Pancreas (tissue), 10 donors: ENCODE data around the gene FGFBP3. TPM values are rescaled to one million over a fixed set of nuclear protein-coding genes. Genes with fewer than 3 reads are reported as not detected.

Experiments
- ATAC-seq, 4 donors: fragments of 200-7000 bp; cut with Tn5 transposase; one replicate each; pipeline versions ENCODE4 v1.8.0 to v1.9.1; 2020; ENCODE audit warnings: mild to moderate bottlenecking in 4 of 4, moderate library complexity in 4 of 4
- DNase-seq, 6 donors: peaks; one replicate each; pipeline ENCODE4 v3.0.0-alpha.2; 2020
- FAIRE-seq: peaks from 2 replicates; lab custom pipeline; 2012; peaks lifted over from hg19 to GRCh38; lab: Jason Lieb, UNC
- H3K27ac ChIP-seq, 4 donors: fragments of 200-600 bp; sonication (generic); 1 replicate in 3 of 4; 2 replicates in 1 of 4; pipeline versions ENCODE4 v1.5.0 to v1.8.0; 2020
- H3K27me3 ChIP-seq, 4 donors: fragments of 200-600 bp; one replicate each; pipeline ENCODE4 v1.8.0; 2021
- H3K36me3 ChIP-seq, 3 donors: fragments of 200-600 bp; sonication (generic) in 1 of 3; one replicate each; pipeline versions ENCODE4 v1.5.0 to v1.8.0; 2020 to 2021
- H3K4me1 ChIP-seq, 3 donors: fragments of 200-600 bp; one replicate each; pipeline ENCODE4 v1.8.0; 2021
- H3K4me3 ChIP-seq, 4 donors: fragments of 200-600 bp; sonication (generic) in 2 of 4; one replicate each; pipeline versions ENCODE4 v1.5.0 to v1.8.0; 2020 to 2021
- H3K9me3 ChIP-seq, 4 donors: fragments of 200-600 bp; one replicate each; pipeline ENCODE4 v1.8.0; 2021
- WGBS, 2 donors: extraction: QIAGEN DNeasy Blood & Tissue Kit; methylation state at CpG; one replicate each; pipeline ENCODE4 v1.1.7; 2013; 5-methylcytosine and 5-hydroxymethylcytosine counted together
- intact Hi-C, 3 donors: fragments of 100-400 bp; cut with DNase I; formaldehyde crosslinking; loops; one replicate each; pipeline versions ENCODE4 v1.11.1 to v1.14.2; 2022
- polyA plus RNA-seq, 2 donors: library from polyadenylated mRNA; stranded (reverse); fragments of 200-250 nt; gene quantifications; one replicate each; pipeline ENCODE4 v1.2.3, GENCODE V29; 2013
- total RNA-seq, 6 donors: library from RNA; stranded (reverse); fragmentation: NEBNext Ultra II Directional in 4 of 6; extraction: Animal tissue kit (Norgen Biotek cat#: 25700) in 4 of 6; gene quantifications; one replicate each; pipeline versions ENCODE4 v1.2.1 to v1.2.4, GENCODE V29; 2021 to 2023
- TF ChIP-seq, protein P1 (sequence below), 4 donors: fragments of 200-600 bp; sonication (generic) in 3 of 4; IDR thresholded peaks; one replicate each; pipeline versions ENCODE4 v1.5.0 to v1.8.0; 2021; ENCODE audit warnings: antibody characterized with exemption in 4 of 4
- donor health status: healthy with polysubstance abuse.
- donor health status: DM: no; HTN: no; CAD: no; lungs with moderate emphysema.
- donor health status: DM: no; HTN: no; CAD: no.
- donor health status: control.
- donor health status: control.
- donor health status: Bipolar disorder and iron deficiency.
- donor health status: DM: yes; HTN: yes; CAD: no.
- donor health status: DM: no; HTN: no; CAD: no.
- donor health status: DM: no; HTN: no; CAD: no.
- donor health status: DM: yes; HTN: yes; CAD: no.

The FGFBP3 gene
- total and polyA plus RNA-seq, 8 donors, result 0.72 to 1.9 (median 1.1) TPM

DNA sequence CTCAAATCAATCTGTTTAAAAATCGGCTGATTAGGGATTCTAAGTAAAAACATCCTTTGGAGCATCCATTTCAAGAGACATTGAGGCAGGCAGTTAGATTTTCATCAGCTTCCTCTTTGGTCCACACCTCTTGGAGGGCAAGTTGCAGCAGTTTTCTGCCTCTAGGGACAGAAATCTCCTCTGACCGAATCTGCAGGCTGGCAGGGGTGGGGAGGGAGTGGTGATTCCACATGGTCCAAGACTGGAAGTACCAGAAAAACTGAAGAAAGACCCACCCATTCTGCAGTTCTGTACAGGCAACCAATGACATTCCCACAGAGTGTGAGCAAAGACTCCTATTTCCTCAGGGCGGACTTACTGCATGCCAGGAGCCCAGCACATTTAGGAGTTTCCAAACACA, 29.0 kb downstream of the FGFBP3 start:
- WGBS, 2 donors, result 40 to 42% methylated on average over 3 of the region's 3 CpGs
- Histone ChIP-seq H3K27me3 (no peaks in the 10 kb centered on the region), H3K4me3 (no peak overlapping the region), H3K9me3 (no peaks in the 10 kb centered on the region), H3K36me3 (no peaks in the 10 kb centered on the region), H3K27ac (no peak overlapping the region), H3K4me1 (no peaks in the 10 kb centered on the region)
- no peak for DNase-seq
- intact Hi-C loops, result no loop called here
- no peak for ATAC-seq
- FAIRE-seq, result no peak
- TF ChIP-seq, protein P1, sequence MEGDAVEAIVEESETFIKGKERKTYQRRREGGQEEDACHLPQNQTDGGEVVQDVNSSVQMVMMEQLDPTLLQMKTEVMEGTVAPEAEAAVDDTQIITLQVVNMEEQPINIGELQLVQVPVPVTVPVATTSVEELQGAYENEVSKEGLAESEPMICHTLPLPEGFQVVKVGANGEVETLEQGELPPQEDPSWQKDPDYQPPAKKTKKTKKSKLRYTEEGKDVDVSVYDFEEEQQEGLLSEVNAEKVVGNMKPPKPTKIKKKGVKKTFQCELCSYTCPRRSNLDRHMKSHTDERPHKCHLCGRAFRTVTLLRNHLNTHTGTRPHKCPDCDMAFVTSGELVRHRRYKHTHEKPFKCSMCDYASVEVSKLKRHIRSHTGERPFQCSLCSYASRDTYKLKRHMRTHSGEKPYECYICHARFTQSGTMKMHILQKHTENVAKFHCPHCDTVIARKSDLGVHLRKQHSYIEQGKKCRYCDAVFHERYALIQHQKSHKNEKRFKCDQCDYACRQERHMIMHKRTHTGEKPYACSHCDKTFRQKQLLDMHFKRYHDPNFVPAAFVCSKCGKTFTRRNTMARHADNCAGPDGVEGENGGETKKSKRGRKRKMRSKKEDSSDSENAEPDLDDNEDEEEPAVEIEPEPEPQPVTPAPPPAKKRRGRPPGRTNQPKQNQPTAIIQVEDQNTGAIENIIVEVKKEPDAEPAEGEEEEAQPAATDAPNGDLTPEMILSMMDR (IDR thresholded peaks at IDR 0.05), result no peak

DNA sequence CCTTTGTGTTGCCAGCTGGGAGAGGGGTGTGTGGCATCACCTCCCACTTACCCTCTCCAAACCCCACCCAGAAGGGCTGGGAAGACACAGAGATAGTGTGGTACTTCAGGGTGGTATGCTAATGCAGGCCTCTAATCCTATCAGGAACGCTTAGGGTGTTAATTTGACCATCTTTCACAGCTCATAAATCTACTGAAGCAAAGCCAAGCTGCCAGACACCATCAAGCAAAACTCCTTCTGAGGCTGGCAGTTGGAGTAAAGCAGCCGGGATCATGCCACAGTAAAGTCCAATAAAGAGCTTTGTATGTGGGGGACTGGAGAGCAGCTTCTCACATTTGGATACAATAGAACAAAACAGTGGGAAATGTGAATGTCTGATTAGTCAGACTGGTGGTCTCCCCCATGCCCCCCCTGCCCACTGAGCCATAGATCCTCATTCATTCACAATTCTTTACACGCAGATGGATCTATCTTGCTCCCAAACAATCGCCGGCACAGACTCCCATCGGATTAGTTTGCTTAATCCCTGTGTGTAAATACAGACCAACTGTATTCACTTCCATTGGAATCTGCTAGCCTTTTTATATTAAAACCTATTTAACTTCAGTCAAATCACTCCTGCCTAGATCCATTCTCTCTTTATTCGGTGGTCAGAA, 29.6 kb downstream of the FGFBP3 start:
- no peaks in the 10 kb centered on the region for H3K27me3 ChIP-seq
- WGBS, 2 donors, result 32 to 33% methylated on average over 7 of the region's 7 CpGs
- H3K9me3 ChIP-seq, result no peaks in the 10 kb centered on the region
- TF ChIP-seq, protein P1 (IDR thresholded peaks at IDR 0.05), result no peak
- no peak overlapping the region for H3K27ac ChIP-seq
- ATAC-seq (no peak), DNase-seq (no peak), FAIRE-seq (no peak)
- no peak overlapping the region for H3K4me3 ChIP-seq
- no peaks in the 10 kb centered on the region for H3K4me1 ChIP-seq
- intact Hi-C loops, result no loop called here
- H3K36me3 ChIP-seq, result no peaks in the 10 kb centered on the region

GRCh38 chr10:91875779-91876178, 33.5 kb downstream of the FGFBP3 start:
- WGBS, 2 donors, result 63 to 67% methylated on average over 1 of the region's 1 CpG
- TF ChIP-seq, protein P1 (IDR thresholded peaks at IDR 0.05), result no peak
- DNase-seq, result no peak
- no peak for ATAC-seq
- no peak for FAIRE-seq
- H3K9me3 ChIP-seq, result no peaks in the 10 kb centered on the region
- H3K27me3 ChIP-seq, result no peaks in the 10 kb centered on the region
- intact Hi-C loops, result no loop called here
- no peaks in the 10 kb centered on the region for H3K36me3 ChIP-seq
- H3K4me3 ChIP-seq, result no peak overlapping the region
- H3K4me1 ChIP-seq, result no peaks in the 10 kb centered on the region
- H3K27ac ChIP-seq, result no peak overlapping the region

DNA sequence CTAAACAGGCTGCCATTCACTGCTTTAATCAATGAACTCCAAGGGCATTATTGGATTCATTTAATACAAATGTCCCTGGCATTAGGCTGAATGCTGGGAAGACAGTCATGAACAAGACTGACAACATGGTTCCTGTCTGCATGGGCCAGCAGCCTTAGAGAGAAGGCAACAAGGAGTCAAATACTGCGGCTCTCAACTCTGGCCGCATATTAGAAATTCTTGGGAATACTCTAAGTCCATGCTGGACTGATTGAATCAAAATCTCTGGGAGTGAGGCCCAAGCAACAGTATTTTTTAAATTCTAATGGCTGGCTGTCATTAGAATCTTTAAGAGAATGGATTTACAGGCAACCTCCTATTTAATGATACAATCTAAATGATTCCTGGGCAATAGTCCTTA, 34.1 kb downstream of the FGFBP3 start:
- H3K4me3 ChIP-seq, result no peak overlapping the region
- FAIRE-seq (no peak), ATAC-seq (no peak), DNase-seq (no peak)
- no peaks in the 10 kb centered on the region for H3K27me3 ChIP-seq
- no peaks in the 10 kb centered on the region for H3K36me3 ChIP-seq
- 87 to 89% methylated on average over 2 of the region's 2 CpGs for WGBS, 2 donors
- H3K4me1 ChIP-seq, result no peaks in the 10 kb centered on the region
- no peak overlapping the region for H3K27ac ChIP-seq
- TF ChIP-seq, protein P1 (IDR thresholded peaks at IDR 0.05), result no peak
- H3K9me3 ChIP-seq, result no peaks in the 10 kb centered on the region
- intact Hi-C loops, result no loop called here

DNA sequence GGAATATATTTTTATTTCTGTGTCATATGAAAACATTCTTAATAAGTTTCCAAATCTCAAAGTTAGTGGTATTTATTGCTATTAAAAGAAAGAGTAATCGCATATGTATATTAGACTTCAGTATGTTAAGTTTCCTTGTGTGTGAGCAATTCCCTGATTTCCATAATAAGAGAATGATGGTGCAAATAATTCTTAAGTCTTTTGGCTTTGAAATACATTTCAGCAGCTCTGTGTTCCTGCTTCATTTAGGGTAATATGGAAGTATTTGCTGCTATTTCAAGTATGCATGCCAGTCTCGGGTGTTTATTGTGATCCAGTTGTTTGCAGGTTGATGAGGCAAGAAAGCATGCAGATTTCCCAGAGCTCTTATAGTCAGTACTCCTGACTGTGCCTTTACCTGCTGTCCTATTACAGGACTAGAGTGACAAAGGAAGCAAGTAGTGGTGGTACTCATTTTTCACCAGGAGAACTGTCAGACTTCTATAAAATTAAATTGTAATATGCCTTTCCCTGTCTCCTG, 43.7 kb downstream of the FGFBP3 start:
- TF ChIP-seq, protein P1 (IDR thresholded peaks at IDR 0.05), result no peak
- intact Hi-C loops, result no loop called here
- no peaks in the 10 kb centered on the region for H3K9me3 ChIP-seq
- peak; percentile 34 for FAIRE-seq
- no peaks in the 10 kb centered on the region for H3K4me1 ChIP-seq
- H3K36me3 ChIP-seq, result peaks cover 0 to 26% (median 17%) of the 10 kb centered on the region in 3 donors
- 86 to 90% methylated on average over 2 of the region's 2 CpGs for WGBS, 2 donors
- no peak for DNase-seq
- no peak for ATAC-seq
- no peaks in the 10 kb centered on the region for H3K27me3 ChIP-seq
- H3K27ac ChIP-seq, result no peak overlapping the region
- no peak overlapping the region for H3K4me3 ChIP-seq
